Stomach (tissue), 9 donors: ENCODE measurements around the gene HEATR5B. TPM values are rescaled to one million over a fixed set of nuclear protein-coding genes. Genes with fewer than 3 reads are reported as not detected.
A peak's percentile ranks its signal among the peaks of the same experiment; 100 is the strongest.

Experiments
- DNase-seq, 2 donors: peaks; one replicate each; pipeline versions ENCODE4 v3.0.0 to v3.0.0-alpha.2; 2013 to 2019
- H3K27ac ChIP-seq, 5 donors: fragments of 200-600 bp in 4 of 5; sonication (generic) in 4 of 5; one replicate each; pipeline ENCODE4 v1.5.1; 2013 to 2019; ENCODE audit warnings: mild to moderate bottlenecking in 1 of 5, moderate library complexity in 1 of 5
- H3K27me3 ChIP-seq, 3 donors: fragments of 200-600 bp; sonication (generic); one replicate each; pipeline ENCODE4 v1.5.1; 2017 to 2019; ENCODE audit warnings: mixed run types in 1 of 3
- H3K36me3 ChIP-seq, 4 donors: fragments of 200-600 bp; sonication (generic); 1 replicate in 3 of 4; 2 replicates in 1 of 4; pipeline ENCODE4 v1.5.1; 2016 to 2019
- H3K4me1 ChIP-seq, 4 donors: fragments of 200-600 bp; sonication (generic); one replicate each; pipeline ENCODE4 v1.5.1; 2016 to 2019
- H3K4me3 ChIP-seq, 4 donors: fragments of 200-600 bp; sonication (generic) in 3 of 4; one replicate each; pipeline ENCODE4 v1.5.1; 2016 to 2019; ENCODE audit warnings: mild to moderate bottlenecking in 1 of 4
- H3K9me3 ChIP-seq, 4 donors: fragments of 200-600 bp; sonication (generic); one replicate each; pipeline ENCODE4 v1.5.1; 2016 to 2019
- EP300 ChIP-seq: sonication (generic); formaldehyde crosslinking; IDR thresholded peaks from one replicate; pipeline ENCODE4 v1.6.1; 2017; ENCODE audit warnings: antibody characterized with exemption
- POLR2A ChIP-seq, 4 donors: fragments of 450-650 bp; IDR thresholded peaks; one replicate each; pipeline ENCODE4 v1.6.1; 2016; ENCODE audit warnings: antibody characterized with exemption in 4 of 4, control low read depth in 2 of 4, mild to moderate bottlenecking in 1 of 4, moderate library complexity in 1 of 4
- POLR2AphosphoS5 ChIP-seq, 3 donors: sonication (generic); formaldehyde crosslinking; IDR thresholded peaks; one replicate each; pipeline ENCODE4 v1.6.1; 2016; ENCODE audit warnings: antibody characterized with exemption in 3 of 3
- WGBS, 5 donors: extraction: QIAGEN DNeasy Blood & Tissue Kit in 3 of 5; methylation state at CpG; one replicate each; pipeline versions ENCODE4 v1.1.5 to v1.1.7; 2013 to 2018; 5-methylcytosine and 5-hydroxymethylcytosine counted together
- intact Hi-C: fragments of 100-400 bp; cut with DNase I; formaldehyde crosslinking; loops from one replicate; pipeline ENCODE4 v1.15.1; 2023; ENCODE audit warnings: low total_unique reads
- polyA plus RNA-seq, 3 donors: library from polyadenylated mRNA; stranded (reverse); fragments of 200-250 nt; gene quantifications; one replicate each; pipeline ENCODE4 v1.2.3, GENCODE V29; 2013
- total RNA-seq, 5 donors: library from RNA; depleted of rRNA; stranded (reverse); fragments of >200 nt; gene quantifications; one replicate each; pipeline versions ENCODE4 v1.1.0 to v1.2.3, GENCODE V29; 2014 to 2016
- TF ChIP-seq, protein P1 (sequence below), 7 experiments: fragments of 450-650 bp in 4 of 7; fragments of 200-600 bp in 3 of 7; sonication (generic) in 3 of 7; IDR thresholded peaks; one replicate each; pipeline ENCODE4 v1.5.1; 2016 to 2019; ENCODE audit warnings: antibody characterized with exemption in 7 of 7, control low read depth in 2 of 7, mild to moderate bottlenecking in 1 of 7
- donor health status: healthy with polysubstance abuse.
- donor health status: Bipolar disorder and iron deficiency.
- donor health status: healthy.

HEATR5B gene
- total and polyA plus RNA-seq, 8 donors: 3.2 to 95.1 (median 28.0) TPM

DNA sequence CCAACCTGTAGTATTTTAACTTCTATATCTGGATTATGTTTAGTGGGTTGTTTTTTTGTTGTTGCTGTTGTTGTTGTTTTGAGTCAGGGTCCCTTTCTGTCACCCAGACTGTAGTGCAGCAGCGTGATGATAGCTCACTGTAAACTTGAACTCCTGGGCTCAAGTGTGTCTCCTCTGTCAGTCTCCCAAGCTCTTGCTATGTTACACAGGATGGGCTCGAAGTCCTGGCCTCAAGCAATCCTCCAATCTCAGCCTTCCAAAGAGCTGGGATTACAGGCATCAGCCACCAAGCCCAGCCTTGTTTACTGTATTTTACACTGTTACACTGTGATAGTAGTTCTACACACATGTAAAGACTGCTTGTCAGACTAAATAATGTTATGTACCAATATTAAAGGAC lies 108.1 kb downstream of the HEATR5B start:
- 78 to 94% (median 88%) methylated on average over 2 of the region's 2 CpGs for WGBS, 5 donors
- intact Hi-C loops: no loop called here
- no peaks in the 10 kb centered on the region for H3K27me3 ChIP-seq
- TF ChIP-seq, protein P1, sequence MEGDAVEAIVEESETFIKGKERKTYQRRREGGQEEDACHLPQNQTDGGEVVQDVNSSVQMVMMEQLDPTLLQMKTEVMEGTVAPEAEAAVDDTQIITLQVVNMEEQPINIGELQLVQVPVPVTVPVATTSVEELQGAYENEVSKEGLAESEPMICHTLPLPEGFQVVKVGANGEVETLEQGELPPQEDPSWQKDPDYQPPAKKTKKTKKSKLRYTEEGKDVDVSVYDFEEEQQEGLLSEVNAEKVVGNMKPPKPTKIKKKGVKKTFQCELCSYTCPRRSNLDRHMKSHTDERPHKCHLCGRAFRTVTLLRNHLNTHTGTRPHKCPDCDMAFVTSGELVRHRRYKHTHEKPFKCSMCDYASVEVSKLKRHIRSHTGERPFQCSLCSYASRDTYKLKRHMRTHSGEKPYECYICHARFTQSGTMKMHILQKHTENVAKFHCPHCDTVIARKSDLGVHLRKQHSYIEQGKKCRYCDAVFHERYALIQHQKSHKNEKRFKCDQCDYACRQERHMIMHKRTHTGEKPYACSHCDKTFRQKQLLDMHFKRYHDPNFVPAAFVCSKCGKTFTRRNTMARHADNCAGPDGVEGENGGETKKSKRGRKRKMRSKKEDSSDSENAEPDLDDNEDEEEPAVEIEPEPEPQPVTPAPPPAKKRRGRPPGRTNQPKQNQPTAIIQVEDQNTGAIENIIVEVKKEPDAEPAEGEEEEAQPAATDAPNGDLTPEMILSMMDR (IDR thresholded peaks at IDR 0.05): no peak
- no peak for TF ChIP-seq POLR2A (IDR thresholded peaks at IDR 0.05)
- TF ChIP-seq EP300: no peak
- no peak for TF ChIP-seq POLR2AphosphoS5 (IDR thresholded peaks at IDR 0.05)
- H3K4me3 ChIP-seq: no peak overlapping the region
- peaks cover under 1 to 26% (median 22%) of the 10 kb centered on the region in 4 donors for H3K36me3 ChIP-seq
- DNase-seq: no peak
- no peak overlapping the region for H3K27ac ChIP-seq
- no peaks in the 10 kb centered on the region for H3K4me1 ChIP-seq
- no peaks in the 10 kb centered on the region for H3K9me3 ChIP-seq

- no peaks in the 10 kb centered on the region for H3K9me3 ChIP-seq
- no peak for DNase-seq
- H3K36me3 ChIP-seq: peaks cover 0 to 19% (median 15%) of the 10 kb centered on the region in 4 donors
- intact Hi-C loops: no loop called here
- H3K27ac ChIP-seq: no peak overlapping the region
- H3K4me1 ChIP-seq: no peaks in the 10 kb centered on the region
- WGBS, 5 donors: 90 to 96% (median 94%) methylated on average over 8 of the region's 8 CpGs
- no peak overlapping the region for H3K4me3 ChIP-seq
- TF ChIP-seq POLR2A (IDR thresholded peaks at IDR 0.05): no peak
- TF ChIP-seq, protein P1 (IDR thresholded peaks at IDR 0.05): no peak
- TF ChIP-seq EP300: no peak
- no peak for TF ChIP-seq POLR2AphosphoS5 (IDR thresholded peaks at IDR 0.05)
- no peaks in the 10 kb centered on the region for H3K27me3 ChIP-seq
These were observed 108.9 kb downstream of the HEATR5B start for GRCh38 chr2:36975306-36975705.

- Histone ChIP-seq H3K36me3 (peaks cover 0 to 1% (median 0%) of the 10 kb centered on the region in 4 donors), H3K4me1 (no peaks in the 10 kb centered on the region), H3K9me3 (no peaks in the 10 kb centered on the region), H3K27me3 (no peaks in the 10 kb centered on the region), H3K4me3 (no peak overlapping the region), H3K27ac (no peak overlapping the region)
- peak in 1 of 2 donors; percentile 22 for DNase-seq
- TF ChIP-seq EP300 (no peak), POLR2A (IDR thresholded peaks at IDR 0.05) (no peak), POLR2AphosphoS5 (IDR thresholded peaks at IDR 0.05) (no peak)
- TF ChIP-seq, protein P1 (IDR thresholded peaks at IDR 0.05): no peak
- intact Hi-C loops: no loop called here
- WGBS, 5 donors: 52 to 62% (median 61%) methylated on average over 2 of the region's 2 CpGs
These were observed 110.9 kb downstream of the HEATR5B start for GRCh38 chr2:36973320-36973719.

DNA sequence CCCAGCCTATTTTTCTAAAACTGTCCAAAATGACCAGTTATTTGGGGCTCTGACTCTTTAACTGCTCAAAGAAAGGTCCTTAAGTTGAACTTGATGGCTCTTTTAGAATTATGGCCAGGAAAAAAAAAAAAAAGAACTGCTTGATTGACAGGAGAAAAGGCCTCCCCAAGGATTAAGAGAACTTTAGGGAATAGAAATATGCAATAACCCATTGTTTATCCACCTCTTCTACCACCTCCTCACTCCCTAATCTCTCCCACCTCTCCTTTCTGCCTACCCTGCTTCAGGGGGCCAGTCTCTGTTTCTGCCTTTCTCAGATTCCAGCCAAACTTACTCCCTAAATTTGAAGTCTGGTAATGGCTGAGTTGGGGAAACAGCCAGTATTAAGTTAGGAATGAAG lies 112.2 kb downstream of the HEATR5B start:
- Histone ChIP-seq H3K36me3 (no peaks in the 10 kb centered on the region), H3K27me3 (no peaks in the 10 kb centered on the region), H3K27ac (no peak overlapping the region), H3K9me3 (no peaks in the 10 kb centered on the region), H3K4me3 (no peak overlapping the region), H3K4me1 (peaks cover 0 to 10% (median 9%) of the 10 kb centered on the region in 4 donors)
- DNase-seq: no peak
- intact Hi-C loops: no loop called here
- TF ChIP-seq, protein P1 (IDR thresholded peaks at IDR 0.05): no peak
- no peak for TF ChIP-seq EP300
- TF ChIP-seq POLR2AphosphoS5 (IDR thresholded peaks at IDR 0.05): no peak
- TF ChIP-seq POLR2A (IDR thresholded peaks at IDR 0.05): no peak
